Measurements from ENCODE around the gene TEKT5.

DNA sequence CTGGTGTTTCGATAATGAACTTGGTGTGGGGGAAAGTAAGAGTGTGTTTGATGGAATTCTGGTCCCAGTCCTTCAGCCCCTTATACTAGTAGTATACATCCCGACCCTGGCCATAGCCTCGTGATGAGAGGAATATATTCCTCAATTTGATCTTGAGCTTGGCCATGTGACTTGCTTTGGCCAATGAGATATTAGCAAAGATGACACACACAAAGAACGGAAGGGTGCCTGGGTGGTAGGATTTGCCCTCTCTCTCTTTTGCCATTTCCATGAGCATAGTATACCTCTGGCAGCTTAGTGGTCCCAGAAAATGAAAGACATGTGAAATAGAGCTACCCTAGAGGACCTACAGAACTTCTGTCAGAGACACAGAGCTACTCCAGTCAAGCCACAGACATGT lies 111.5 kb downstream of the TEKT5 start:
- no peak for TF ChIP-seq POLR2A (IDR thresholded peaks at IDR 0.05)
- TF ChIP-seq, protein P1, sequence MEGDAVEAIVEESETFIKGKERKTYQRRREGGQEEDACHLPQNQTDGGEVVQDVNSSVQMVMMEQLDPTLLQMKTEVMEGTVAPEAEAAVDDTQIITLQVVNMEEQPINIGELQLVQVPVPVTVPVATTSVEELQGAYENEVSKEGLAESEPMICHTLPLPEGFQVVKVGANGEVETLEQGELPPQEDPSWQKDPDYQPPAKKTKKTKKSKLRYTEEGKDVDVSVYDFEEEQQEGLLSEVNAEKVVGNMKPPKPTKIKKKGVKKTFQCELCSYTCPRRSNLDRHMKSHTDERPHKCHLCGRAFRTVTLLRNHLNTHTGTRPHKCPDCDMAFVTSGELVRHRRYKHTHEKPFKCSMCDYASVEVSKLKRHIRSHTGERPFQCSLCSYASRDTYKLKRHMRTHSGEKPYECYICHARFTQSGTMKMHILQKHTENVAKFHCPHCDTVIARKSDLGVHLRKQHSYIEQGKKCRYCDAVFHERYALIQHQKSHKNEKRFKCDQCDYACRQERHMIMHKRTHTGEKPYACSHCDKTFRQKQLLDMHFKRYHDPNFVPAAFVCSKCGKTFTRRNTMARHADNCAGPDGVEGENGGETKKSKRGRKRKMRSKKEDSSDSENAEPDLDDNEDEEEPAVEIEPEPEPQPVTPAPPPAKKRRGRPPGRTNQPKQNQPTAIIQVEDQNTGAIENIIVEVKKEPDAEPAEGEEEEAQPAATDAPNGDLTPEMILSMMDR (IDR thresholded peaks at IDR 0.05) = no peak

Data from lower leg skin (tissue), 3 donors.